GM23338 (cell line): ENCODE measurements around the gene ZMYND8. TPM values are rescaled to one million over a fixed set of nuclear protein-coding genes. Genes with fewer than 3 reads are reported as not detected.

ENCODE experiments used
- ATAC-seq: fragments of 200-7000 bp; cut with Tn5 transposase; 3 replicates; pipeline ENCODE4 v1.9.1; 2020
- DNase-seq: peaks from one replicate; pipeline ENCODE4 v3.0.0-alpha.2; 2015; ENCODE audit warnings: low spot score
- H2AFZ ChIP-seq: fragments of 200-600 bp; sonication (generic); 2 replicates; pipeline ENCODE4 v1.8.0; 2016; ENCODE audit warnings: antibody characterized with exemption, mild to moderate bottlenecking, moderate library complexity
- H3F3A ChIP-seq: fragments of 200-600 bp; sonication (generic); replicated peaks from 2 replicates; pipeline ENCODE4 v1.8.0; 2017; ENCODE audit warnings: antibody characterized with exemption, mixed run types, low read depth
- H3K27ac ChIP-seq: fragments of 200-600 bp; sonication (generic); 2 replicates; pipeline ENCODE4 v1.6.1; 2016; ENCODE audit warnings: low read depth
- H3K27me3 ChIP-seq: fragments of 200-600 bp; sonication (generic); 2 replicates; pipeline ENCODE4 v1.8.0; 2016; ENCODE audit warnings: mild to moderate bottlenecking, mixed run types, moderate library complexity; ENCODE audit not compliant: insufficient read depth
- H3K36me3 ChIP-seq: fragments of 200-600 bp; sonication (generic); 2 replicates; pipeline ENCODE4 v1.8.0; 2016; ENCODE audit warnings: mild to moderate bottlenecking; ENCODE audit not compliant: insufficient read depth
- H3K4me1 ChIP-seq: fragments of 200-600 bp; sonication (generic); 2 replicates; pipeline ENCODE4 v1.8.0; 2016; ENCODE audit warnings: mild to moderate bottlenecking, moderate library complexity; ENCODE audit not compliant: insufficient read depth
- H3K4me2 ChIP-seq: fragments of 200-600 bp; sonication (generic); 2 replicates; pipeline ENCODE4 v1.7.1; 2017; ENCODE audit warnings: mixed run types
- H3K4me3 ChIP-seq: fragments of 200-600 bp; sonication (generic); 2 replicates; pipeline ENCODE4 v1.6.1; 2016; ENCODE audit warnings: mixed run types
- H3K79me2 ChIP-seq: fragments of 200-600 bp; sonication (generic); replicated peaks from 2 replicates; pipeline ENCODE4 v1.8.0; 2017; ENCODE audit warnings: mild to moderate bottlenecking; ENCODE audit not compliant: insufficient read depth
- H3K9me2 ChIP-seq: fragments of 200-600 bp; sonication (generic); 2 replicates; pipeline ENCODE4 v1.8.0; 2017; ENCODE audit not compliant: insufficient read depth
- H4K20me1 ChIP-seq: fragments of 200-600 bp; sonication (generic); replicated peaks from 2 replicates; pipeline ENCODE4 v1.8.0; 2017; ENCODE audit warnings: mild to moderate bottlenecking; ENCODE audit not compliant: insufficient read depth
- H3K27ac Mint-ChIP-seq: 2 replicates; pipeline ENCODE4 v1.8.0; 2020; ENCODE audit warnings: inconsistent platforms, mild to moderate bottlenecking, moderate library complexity, mixed read lengths
- H3K27me3 Mint-ChIP-seq: 3 replicates; pipeline ENCODE4 v1.8.0; 2022; ENCODE audit warnings: low read depth, mild to moderate bottlenecking, moderate library complexity, mixed read lengths, inconsistent platforms; ENCODE audit not compliant: insufficient read depth, poor library complexity
- H3K36me3 Mint-ChIP-seq: 3 replicates; pipeline ENCODE4 v1.8.0; 2021; ENCODE audit warnings: low read depth, mild to moderate bottlenecking, inconsistent platforms, moderate library complexity, mixed read lengths
- H3K4me1 Mint-ChIP-seq: 3 replicates; pipeline ENCODE4 v1.8.0; 2020; ENCODE audit warnings: mild to moderate bottlenecking, inconsistent platforms, mixed read lengths
- H3K4me3 Mint-ChIP-seq: 3 replicates; pipeline ENCODE4 v1.8.0; 2021; ENCODE audit warnings: moderate library complexity, mild to moderate bottlenecking, inconsistent platforms, mixed read lengths
- H3K9me3 Mint-ChIP-seq: 3 replicates; pipeline ENCODE4 v1.8.0; 2020; ENCODE audit warnings: moderate library complexity, mild to moderate bottlenecking, inconsistent platforms, mixed read lengths
- CREB1 ChIP-seq: fragments of 250-450 bp; sonication (Bioruptor Pico); IDR thresholded peaks from 2 replicates; pipeline ENCODE4 v1.5.0; 2020; ENCODE audit warnings: low read depth, mild to moderate bottlenecking, moderate library complexity
- EZH2 ChIP-seq: fragments of 200-600 bp; sonication (generic); IDR thresholded peaks from one replicate; pipeline ENCODE4 v1.8.0; 2017; ENCODE audit warnings: antibody characterized with exemption, mild to moderate bottlenecking, low read depth; ENCODE audit not compliant: unreplicated experiment
- EZH2phosphoT487 ChIP-seq: fragments of 200-600 bp; sonication (generic); IDR thresholded peaks from one replicate; pipeline ENCODE4 v1.8.1; 2018; ENCODE audit warnings: antibody characterized with exemption; ENCODE audit not compliant: unreplicated experiment
- JUNB ChIP-seq: IDR thresholded peaks from one replicate; pipeline ENCODE4 v1.6.1; 2016; ENCODE audit warnings: antibody characterized with exemption; ENCODE audit not compliant: unreplicated experiment
- NANOG ChIP-seq: IDR thresholded peaks from 2 replicates; pipeline ENCODE4 v1.6.1; 2016; ENCODE audit warnings: antibody characterized with exemption, borderline replicate concordance
- POLR2AphosphoS5 ChIP-seq: IDR thresholded peaks from 2 replicates; pipeline ENCODE4 v1.6.1; 2016; ENCODE audit warnings: antibody characterized with exemption, low read depth
- STAT1 ChIP-seq: IDR thresholded peaks from one replicate; pipeline ENCODE4 v1.6.1; 2016; ENCODE audit warnings: antibody characterized with exemption; ENCODE audit not compliant: unreplicated experiment
- ZNF114 ChIP-seq: fragments of 250-450 bp; sonication (Bioruptor Pico); IDR thresholded peaks from 2 replicates; pipeline ENCODE4 v1.5.0; 2020; ENCODE audit warnings: mild to moderate bottlenecking, moderate library complexity
- ZNF331 ChIP-seq: fragments of 250-450 bp; sonication (Bioruptor Pico); IDR thresholded peaks from 2 replicates; pipeline ENCODE4 v1.5.0; 2020; ENCODE audit warnings: low read depth, mild to moderate bottlenecking, moderate library complexity
- polyA plus RNA-seq: library from polyadenylated mRNA; unstranded; fragments of >200 nt; fragmentation: Nextera tagmentation; extraction: Ambion mirVana; gene quantifications from 2 replicates; pipeline ENCODE4 v1.2.1, GENCODE V29; 2016
- total RNA-seq: library from RNA; depleted of rRNA; stranded (reverse); fragments of >200 nt; shearing (Covaris generic); gene quantifications from 2 replicates; pipeline ENCODE4 v1.2.3, GENCODE V29; 2014
- TF ChIP-seq, protein P1 (sequence below): IDR thresholded peaks from 2 replicates; pipeline ENCODE4 v1.6.1; 2016; ENCODE audit warnings: antibody characterized with exemption
- TF ChIP-seq, protein P2 (sequence below): fragments of 250-450 bp; sonication (Bioruptor Pico); IDR thresholded peaks from 2 replicates; pipeline ENCODE4 v1.5.0; 2020; ENCODE audit warnings: mild to moderate bottlenecking, moderate library complexity
- TF ChIP-seq, protein P3 (sequence below): IDR thresholded peaks from one replicate; pipeline ENCODE4 v1.6.1; 2018; ENCODE audit warnings: antibody characterized with exemption; ENCODE audit not compliant: unreplicated experiment
- TF ChIP-seq, protein P4 (sequence below), 2 experiments: fragments of 200-600 bp in 1 of 2; sonication (generic) in 1 of 2; conservative IDR thresholded peaks; 2 replicates each; pipeline versions ENCODE4 v1.5.1 to v1.6.1; 2016 to 2017; ENCODE audit warnings: antibody characterized with exemption in 2 of 2, low read depth in 2 of 2, mild to moderate bottlenecking in 2 of 2, moderate library complexity in 1 of 2

ZMYND8 gene
- total and polyA plus RNA-seq, 2 experiments from 2014 or later = 70.9 to 128 TPM

DNA sequence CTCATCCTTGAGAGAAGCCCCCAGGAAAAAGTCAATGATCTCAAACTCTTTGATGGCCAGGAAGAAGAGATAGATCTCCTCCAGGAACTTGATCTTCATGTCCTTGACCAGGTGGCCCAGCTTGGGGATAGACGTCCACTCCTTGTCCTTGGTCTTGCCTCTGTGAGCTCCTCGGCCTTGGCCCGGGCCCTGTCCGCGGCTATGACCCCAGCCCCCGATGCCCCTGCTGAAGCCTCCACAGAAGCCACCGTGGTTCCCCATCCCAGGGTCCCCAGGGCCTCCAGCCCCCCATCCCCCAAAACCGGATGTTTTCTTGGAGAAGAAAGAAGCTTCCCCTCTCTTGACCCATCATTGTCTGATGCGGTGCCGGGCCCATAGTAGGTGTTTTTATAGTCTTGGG is 195.1 kb downstream of the ZMYND8 start:
- H3K4me3 Mint-ChIP-seq = no peak overlapping the region
- H3K9me3 Mint-ChIP-seq = peaks cover 3% of the 10 kb centered on the region; the same call in 2 of the 3 replicates
- Histone ChIP-seq H3K36me3 (no peaks in the 10 kb centered on the region; the same call in 1 of the 2 replicates), H3K9me2 (0 out of 2 replicates have a peak, but pooled peaks cover 5% of the 10 kb centered on the region), H3K4me3 (no peak overlapping the region), H3F3A (no peaks in the 10 kb centered on the region), H3K4me2 (no peak overlapping the region), H4K20me1 (no peaks in the 10 kb centered on the region), H3K4me1 (no peaks in the 10 kb centered on the region; the same call in 1 of the 2 replicates), H3K27ac (no peak overlapping the region), H3K27me3 (no peaks in the 10 kb centered on the region), H2AFZ (no peak overlapping the region), H3K79me2 (no peaks in the 10 kb centered on the region)
- DNase-seq (no peak), ATAC-seq (no peak)
- H3K4me1 Mint-ChIP-seq = peaks cover 4% of the 10 kb centered on the region; the same call in 2 of the 3 replicates
- TF ChIP-seq ZNF331 (no peak), EZH2 (no peak), CREB1 (no peak), POLR2AphosphoS5 (no peak), ZNF114 (CRISPR knock-in tag) (no peak), JUNB (no peak), STAT1 (no peak), NANOG (no peak), EZH2phosphoT487 (no peak)
- TF ChIP-seq, protein P1, sequence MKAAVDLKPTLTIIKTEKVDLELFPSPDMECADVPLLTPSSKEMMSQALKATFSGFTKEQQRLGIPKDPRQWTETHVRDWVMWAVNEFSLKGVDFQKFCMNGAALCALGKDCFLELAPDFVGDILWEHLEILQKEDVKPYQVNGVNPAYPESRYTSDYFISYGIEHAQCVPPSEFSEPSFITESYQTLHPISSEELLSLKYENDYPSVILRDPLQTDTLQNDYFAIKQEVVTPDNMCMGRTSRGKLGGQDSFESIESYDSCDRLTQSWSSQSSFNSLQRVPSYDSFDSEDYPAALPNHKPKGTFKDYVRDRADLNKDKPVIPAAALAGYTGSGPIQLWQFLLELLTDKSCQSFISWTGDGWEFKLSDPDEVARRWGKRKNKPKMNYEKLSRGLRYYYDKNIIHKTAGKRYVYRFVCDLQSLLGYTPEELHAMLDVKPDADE = no peak
- TF ChIP-seq, protein P2, sequence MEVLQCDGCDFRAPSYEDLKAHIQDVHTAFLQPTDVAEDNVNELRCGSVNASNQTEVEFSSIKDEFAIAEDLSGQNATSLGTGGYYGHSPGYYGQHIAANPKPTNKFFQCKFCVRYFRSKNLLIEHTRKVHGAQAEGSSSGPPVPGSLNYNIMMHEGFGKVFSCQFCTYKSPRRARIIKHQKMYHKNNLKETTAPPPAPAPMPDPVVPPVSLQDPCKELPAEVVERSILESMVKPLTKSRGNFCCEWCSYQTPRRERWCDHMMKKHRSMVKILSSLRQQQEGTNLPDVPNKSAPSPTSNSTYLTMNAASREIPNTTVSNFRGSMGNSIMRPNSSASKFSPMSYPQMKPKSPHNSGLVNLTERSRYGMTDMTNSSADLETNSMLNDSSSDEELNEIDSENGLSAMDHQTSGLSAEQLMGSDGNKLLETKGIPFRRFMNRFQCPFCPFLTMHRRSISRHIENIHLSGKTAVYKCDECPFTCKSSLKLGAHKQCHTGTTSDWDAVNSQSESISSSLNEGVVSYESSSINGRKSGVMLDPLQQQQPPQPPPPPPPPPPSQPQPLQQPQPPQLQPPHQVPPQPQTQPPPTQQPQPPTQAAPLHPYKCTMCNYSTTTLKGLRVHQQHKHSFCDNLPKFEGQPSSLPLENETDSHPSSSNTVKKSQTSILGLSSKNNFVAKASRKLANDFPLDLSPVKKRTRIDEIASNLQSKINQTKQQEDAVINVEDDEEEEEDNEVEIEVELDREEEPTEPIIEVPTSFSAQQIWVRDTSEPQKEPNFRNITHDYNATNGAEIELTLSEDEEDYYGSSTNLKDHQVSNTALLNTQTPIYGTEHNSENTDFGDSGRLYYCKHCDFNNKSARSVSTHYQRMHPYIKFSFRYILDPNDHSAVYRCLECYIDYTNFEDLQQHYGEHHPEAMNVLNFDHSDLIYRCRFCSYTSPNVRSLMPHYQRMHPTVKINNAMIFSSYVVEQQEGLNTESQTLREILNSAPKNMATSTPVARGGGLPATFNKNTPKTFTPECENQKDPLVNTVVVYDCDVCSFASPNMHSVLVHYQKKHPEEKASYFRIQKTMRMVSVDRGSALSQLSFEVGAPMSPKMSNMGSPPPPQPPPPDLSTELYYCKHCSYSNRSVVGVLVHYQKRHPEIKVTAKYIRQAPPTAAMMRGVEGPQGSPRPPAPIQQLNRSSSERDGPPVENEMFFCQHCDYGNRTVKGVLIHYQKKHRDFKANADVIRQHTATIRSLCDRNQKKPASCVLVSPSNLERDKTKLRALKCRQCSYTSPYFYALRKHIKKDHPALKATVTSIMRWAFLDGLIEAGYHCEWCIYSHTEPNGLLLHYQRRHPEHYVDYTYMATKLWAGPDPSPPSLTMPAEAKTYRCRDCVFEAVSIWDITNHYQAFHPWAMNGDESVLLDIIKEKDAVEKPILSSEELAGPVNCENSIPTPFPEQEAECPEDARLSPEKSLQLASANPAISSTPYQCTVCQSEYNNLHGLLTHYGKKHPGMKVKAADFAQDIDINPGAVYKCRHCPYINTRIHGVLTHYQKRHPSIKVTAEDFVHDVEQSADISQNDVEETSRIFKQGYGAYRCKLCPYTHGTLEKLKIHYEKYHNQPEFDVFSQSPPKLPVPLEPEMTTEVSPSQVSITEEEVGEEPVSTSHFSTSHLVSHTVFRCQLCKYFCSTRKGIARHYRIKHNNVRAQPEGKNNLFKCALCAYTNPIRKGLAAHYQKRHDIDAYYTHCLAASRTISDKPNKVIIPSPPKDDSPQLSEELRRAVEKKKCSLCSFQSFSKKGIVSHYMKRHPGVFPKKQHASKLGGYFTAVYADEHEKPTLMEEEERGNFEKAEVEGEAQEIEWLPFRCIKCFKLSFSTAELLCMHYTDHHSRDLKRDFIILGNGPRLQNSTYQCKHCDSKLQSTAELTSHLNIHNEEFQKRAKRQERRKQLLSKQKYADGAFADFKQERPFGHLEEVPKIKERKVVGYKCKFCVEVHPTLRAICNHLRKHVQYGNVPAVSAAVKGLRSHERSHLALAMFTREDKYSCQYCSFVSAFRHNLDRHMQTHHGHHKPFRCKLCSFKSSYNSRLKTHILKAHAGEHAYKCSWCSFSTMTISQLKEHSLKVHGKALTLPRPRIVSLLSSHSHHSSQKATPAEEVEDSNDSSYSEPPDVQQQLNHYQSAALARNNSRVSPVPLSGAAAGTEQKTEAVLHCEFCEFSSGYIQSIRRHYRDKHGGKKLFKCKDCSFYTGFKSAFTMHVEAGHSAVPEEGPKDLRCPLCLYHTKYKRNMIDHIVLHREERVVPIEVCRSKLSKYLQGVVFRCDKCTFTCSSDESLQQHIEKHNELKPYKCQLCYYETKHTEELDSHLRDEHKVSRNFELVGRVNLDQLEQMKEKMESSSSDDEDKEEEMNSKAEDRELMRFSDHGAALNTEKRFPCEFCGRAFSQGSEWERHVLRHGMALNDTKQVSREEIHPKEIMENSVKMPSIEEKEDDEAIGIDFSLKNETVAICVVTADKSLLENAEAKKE = no peak
- TF ChIP-seq, protein P3, sequence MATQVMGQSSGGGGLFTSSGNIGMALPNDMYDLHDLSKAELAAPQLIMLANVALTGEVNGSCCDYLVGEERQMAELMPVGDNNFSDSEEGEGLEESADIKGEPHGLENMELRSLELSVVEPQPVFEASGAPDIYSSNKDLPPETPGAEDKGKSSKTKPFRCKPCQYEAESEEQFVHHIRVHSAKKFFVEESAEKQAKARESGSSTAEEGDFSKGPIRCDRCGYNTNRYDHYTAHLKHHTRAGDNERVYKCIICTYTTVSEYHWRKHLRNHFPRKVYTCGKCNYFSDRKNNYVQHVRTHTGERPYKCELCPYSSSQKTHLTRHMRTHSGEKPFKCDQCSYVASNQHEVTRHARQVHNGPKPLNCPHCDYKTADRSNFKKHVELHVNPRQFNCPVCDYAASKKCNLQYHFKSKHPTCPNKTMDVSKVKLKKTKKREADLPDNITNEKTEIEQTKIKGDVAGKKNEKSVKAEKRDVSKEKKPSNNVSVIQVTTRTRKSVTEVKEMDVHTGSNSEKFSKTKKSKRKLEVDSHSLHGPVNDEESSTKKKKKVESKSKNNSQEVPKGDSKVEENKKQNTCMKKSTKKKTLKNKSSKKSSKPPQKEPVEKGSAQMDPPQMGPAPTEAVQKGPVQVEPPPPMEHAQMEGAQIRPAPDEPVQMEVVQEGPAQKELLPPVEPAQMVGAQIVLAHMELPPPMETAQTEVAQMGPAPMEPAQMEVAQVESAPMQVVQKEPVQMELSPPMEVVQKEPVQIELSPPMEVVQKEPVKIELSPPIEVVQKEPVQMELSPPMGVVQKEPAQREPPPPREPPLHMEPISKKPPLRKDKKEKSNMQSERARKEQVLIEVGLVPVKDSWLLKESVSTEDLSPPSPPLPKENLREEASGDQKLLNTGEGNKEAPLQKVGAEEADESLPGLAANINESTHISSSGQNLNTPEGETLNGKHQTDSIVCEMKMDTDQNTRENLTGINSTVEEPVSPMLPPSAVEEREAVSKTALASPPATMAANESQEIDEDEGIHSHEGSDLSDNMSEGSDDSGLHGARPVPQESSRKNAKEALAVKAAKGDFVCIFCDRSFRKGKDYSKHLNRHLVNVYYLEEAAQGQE = no peak
- TF ChIP-seq, protein P4, sequence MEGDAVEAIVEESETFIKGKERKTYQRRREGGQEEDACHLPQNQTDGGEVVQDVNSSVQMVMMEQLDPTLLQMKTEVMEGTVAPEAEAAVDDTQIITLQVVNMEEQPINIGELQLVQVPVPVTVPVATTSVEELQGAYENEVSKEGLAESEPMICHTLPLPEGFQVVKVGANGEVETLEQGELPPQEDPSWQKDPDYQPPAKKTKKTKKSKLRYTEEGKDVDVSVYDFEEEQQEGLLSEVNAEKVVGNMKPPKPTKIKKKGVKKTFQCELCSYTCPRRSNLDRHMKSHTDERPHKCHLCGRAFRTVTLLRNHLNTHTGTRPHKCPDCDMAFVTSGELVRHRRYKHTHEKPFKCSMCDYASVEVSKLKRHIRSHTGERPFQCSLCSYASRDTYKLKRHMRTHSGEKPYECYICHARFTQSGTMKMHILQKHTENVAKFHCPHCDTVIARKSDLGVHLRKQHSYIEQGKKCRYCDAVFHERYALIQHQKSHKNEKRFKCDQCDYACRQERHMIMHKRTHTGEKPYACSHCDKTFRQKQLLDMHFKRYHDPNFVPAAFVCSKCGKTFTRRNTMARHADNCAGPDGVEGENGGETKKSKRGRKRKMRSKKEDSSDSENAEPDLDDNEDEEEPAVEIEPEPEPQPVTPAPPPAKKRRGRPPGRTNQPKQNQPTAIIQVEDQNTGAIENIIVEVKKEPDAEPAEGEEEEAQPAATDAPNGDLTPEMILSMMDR (conservative IDR thresholded peaks at IDR 0.05; ENCODE audit: low read depth in 2 of 2) = no peak
- H3K27me3 Mint-ChIP-seq = no peaks in the 10 kb centered on the region
- H3K27ac Mint-ChIP-seq = no peak overlapping the region
- H3K36me3 Mint-ChIP-seq = no peaks in the 10 kb centered on the region
